NB4 (cell line): ENCODE data around the gene OR6B1.

ENCODE experiments used
- DNase-seq: peaks from one replicate; pipeline ENCODE4 v3.0.0; 2010; ENCODE audit warnings: low read depth
- H3K4me3 ChIP-seq: one replicate; pipeline ENCODE4 v1.5.1; 2011; ENCODE audit warnings: mild to moderate bottlenecking, low read depth, low read length, moderate library complexity
- MAX ChIP-seq: IDR thresholded peaks from 2 replicates; pipeline ENCODE4 v1.6.1; 2011; ENCODE audit warnings: low read depth, low read length
- MYC ChIP-seq: IDR thresholded peaks from 2 replicates; pipeline ENCODE4 v1.6.1; 2011; ENCODE audit warnings: low read depth, low read length
- POLR2A ChIP-seq: IDR thresholded peaks from 2 replicates; pipeline ENCODE4 v1.6.1; 2011; ENCODE audit warnings: mild to moderate bottlenecking; ENCODE audit not compliant: insufficient read length; ENCODE audit errors: extremely low read depth
- TF ChIP-seq, protein P1 (sequence below): IDR thresholded peaks from one replicate; pipeline ENCODE4 v1.5.1; 2012; ENCODE audit warnings: low read depth, low read length

The OR6B1 gene

GRCh38 chr7:144000020-144000419 lies at the start of gene OR6B1:
OR6B1 (plus strand) TSS chr7:144000320; CDS start chr7:144003997, 3,677 bp downstream.
- no peak within 1 kb of the TSS for H3K4me3 ChIP-seq
- TF ChIP-seq, protein P1, sequence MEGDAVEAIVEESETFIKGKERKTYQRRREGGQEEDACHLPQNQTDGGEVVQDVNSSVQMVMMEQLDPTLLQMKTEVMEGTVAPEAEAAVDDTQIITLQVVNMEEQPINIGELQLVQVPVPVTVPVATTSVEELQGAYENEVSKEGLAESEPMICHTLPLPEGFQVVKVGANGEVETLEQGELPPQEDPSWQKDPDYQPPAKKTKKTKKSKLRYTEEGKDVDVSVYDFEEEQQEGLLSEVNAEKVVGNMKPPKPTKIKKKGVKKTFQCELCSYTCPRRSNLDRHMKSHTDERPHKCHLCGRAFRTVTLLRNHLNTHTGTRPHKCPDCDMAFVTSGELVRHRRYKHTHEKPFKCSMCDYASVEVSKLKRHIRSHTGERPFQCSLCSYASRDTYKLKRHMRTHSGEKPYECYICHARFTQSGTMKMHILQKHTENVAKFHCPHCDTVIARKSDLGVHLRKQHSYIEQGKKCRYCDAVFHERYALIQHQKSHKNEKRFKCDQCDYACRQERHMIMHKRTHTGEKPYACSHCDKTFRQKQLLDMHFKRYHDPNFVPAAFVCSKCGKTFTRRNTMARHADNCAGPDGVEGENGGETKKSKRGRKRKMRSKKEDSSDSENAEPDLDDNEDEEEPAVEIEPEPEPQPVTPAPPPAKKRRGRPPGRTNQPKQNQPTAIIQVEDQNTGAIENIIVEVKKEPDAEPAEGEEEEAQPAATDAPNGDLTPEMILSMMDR = no peak
- TF ChIP-seq MAX (no peak), POLR2A (no peak), MYC (no peak)
- DNase-seq = no peak

GRCh38 chr7:143953421-143953820 lies 46.7 kb upstream of the OR6B1 start:
- no peak overlapping the region for H3K4me3 ChIP-seq
- DNase-seq = no peak
- TF ChIP-seq, protein P1 = no peak
- TF ChIP-seq MYC = no peak
- no peak for TF ChIP-seq POLR2A
- no peak for TF ChIP-seq MAX

DNA sequence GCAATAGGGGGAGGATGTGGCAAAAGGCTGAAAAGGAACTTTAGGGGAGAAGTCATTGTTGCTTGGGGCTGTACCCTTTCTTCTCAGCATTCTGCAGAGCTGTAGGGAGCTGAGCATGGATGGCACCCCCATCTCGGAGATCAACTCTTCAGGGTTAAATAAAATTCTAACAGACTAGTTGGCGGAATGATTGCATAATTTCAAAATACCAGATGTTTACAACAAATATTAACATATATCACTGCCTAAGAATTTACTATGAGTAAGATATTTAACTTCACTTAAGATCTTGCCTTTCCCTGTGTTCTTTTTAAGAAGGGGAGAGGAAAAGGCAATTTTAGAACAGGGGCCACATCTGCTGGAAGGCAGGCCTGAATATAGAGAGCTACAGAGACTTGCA lies 46.0 kb upstream of the OR6B1 start:
- no peak overlapping the region for H3K4me3 ChIP-seq
- TF ChIP-seq, protein P1 = no peak
- TF ChIP-seq MAX = no peak
- no peak for DNase-seq

DNA sequence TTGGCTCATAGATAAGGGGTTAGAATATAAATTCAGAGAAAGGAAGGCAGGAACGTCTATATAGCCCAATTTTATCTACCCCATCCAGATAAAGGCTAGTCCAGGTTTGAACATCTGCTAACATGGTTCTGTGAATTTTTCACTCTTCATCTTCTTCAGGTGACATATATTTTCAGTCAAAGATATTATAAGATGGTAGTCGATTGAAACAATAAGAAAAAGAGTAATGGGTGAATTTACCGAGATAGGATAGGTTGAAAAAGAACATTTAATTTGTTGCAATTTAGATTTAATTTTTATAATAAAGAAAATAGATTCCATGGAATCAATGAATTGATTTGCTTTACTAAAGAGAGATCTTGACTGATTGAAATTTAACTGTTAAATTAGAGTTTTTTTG lies 45.6 kb upstream of the OR6B1 start, which contains the start of gene OR2F1:
Gene OR2F1, plus strand, starts transcription at position 301 of the 400 bp plus-strand sequence. CDS start 5,127 bp downstream, outside the sequence.
- TF ChIP-seq MAX (no peak), POLR2A (no peak), MYC (no peak)
- TF ChIP-seq, protein P1 = no peak
- no peak within 1 kb of the TSS for H3K4me3 ChIP-seq
- DNase-seq = no peak

DNA sequence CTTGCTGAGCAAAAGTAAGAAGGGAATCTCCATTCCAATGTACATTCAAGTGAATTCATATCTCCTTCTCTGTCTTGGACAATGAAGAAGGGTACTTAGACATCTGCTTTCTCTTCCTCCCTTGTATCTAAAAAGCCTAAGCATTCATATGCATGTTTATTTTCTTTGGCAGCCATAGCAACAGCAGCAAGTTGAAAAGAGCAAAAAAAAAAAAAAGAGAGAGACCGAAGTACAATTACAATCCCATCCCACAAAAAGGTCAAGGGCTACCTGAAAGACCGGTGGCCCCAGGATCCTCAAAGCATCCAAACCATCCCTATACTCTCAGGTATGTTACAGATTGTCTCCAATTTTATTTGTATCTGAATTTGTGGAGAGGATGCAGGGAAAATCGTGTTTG lies 41.3 kb upstream of the OR6B1 start:
- no peak for TF ChIP-seq MAX
- no peak for TF ChIP-seq POLR2A
- TF ChIP-seq, protein P1 = no peak
- no peak for TF ChIP-seq MYC
- H3K4me3 ChIP-seq = no peak overlapping the region
- DNase-seq = no peak
